Activated CD8-positive, alpha-beta T cell treated with anti-CD3 and anti-CD28 coated beads for 36 hours (primary cell): ENCODE results near the gene LAMC3. TPM values are rescaled to one million over a fixed set of nuclear protein-coding genes. Genes with fewer than 3 reads are reported as not detected.

ENCODE experiments used
- ATAC-seq: fragments of 200-7000 bp; cut with Tn5 transposase; one replicate; pipeline ENCODE4 v1.10.0; 2021; ENCODE audit warnings: mild to moderate bottlenecking, moderate library complexity
- CTCF ChIA-PET: fragments of 350-600 bp; sonication (Branson Sonifier 250); formaldehyde crosslinking; loops from one replicate; lab custom pipeline; 2021; ENCODE audit warnings: antibody characterized with exemption; lab: Charles Lee
- POLR2A ChIA-PET: fragments of 350-600 bp; sonication (Branson Sonifier 250); formaldehyde crosslinking; loops from one replicate; lab custom pipeline; 2021; ENCODE audit warnings: antibody characterized with exemption; lab: Charles Lee
- DNase-seq: peaks from one replicate; pipeline ENCODE4 v3.0.0-alpha.2; 2020
- H3K27ac Mint-ChIP-seq: one replicate; pipeline ENCODE4 v1.8.0; 2021; ENCODE audit warnings: mild to moderate bottlenecking, mixed read lengths
- H3K27me3 Mint-ChIP-seq: one replicate; pipeline ENCODE4 v1.8.0; 2021; ENCODE audit warnings: mixed read lengths
- H3K36me3 Mint-ChIP-seq: one replicate; pipeline ENCODE4 v1.8.0; 2021; ENCODE audit warnings: low read depth, mixed read lengths
- H3K4me1 Mint-ChIP-seq: one replicate; pipeline ENCODE4 v1.8.0; 2021; ENCODE audit warnings: low read depth, mixed read lengths
- H3K4me3 Mint-ChIP-seq: one replicate; pipeline ENCODE4 v1.8.0; 2021; ENCODE audit warnings: mild to moderate bottlenecking, moderate library complexity, mixed read lengths
- H3K9me3 Mint-ChIP-seq: one replicate; pipeline ENCODE4 v1.8.0; 2021; ENCODE audit warnings: mixed read lengths
- intact Hi-C: fragments of 100-400 bp; cut with micrococcal nuclease; formaldehyde crosslinking; loops from one replicate; pipeline ENCODE4 v1.10.0; 2022
- total RNA-seq, 2 experiments: library from RNA; stranded (reverse); gene quantifications; one replicate each; pipeline ENCODE4 v1.2.3, GENCODE V29; 2021
- TF ChIP-seq, protein P1 (sequence below): fragments of 200-600 bp; IDR thresholded peaks from one replicate; pipeline ENCODE4 v1.8.0; 2022; ENCODE audit warnings: antibody characterized with exemption, mild to moderate bottlenecking

The LAMC3 gene
- total RNA-seq, 2 experiments from 2014 or later, result 0.09 to 0.43 TPM

DNA sequence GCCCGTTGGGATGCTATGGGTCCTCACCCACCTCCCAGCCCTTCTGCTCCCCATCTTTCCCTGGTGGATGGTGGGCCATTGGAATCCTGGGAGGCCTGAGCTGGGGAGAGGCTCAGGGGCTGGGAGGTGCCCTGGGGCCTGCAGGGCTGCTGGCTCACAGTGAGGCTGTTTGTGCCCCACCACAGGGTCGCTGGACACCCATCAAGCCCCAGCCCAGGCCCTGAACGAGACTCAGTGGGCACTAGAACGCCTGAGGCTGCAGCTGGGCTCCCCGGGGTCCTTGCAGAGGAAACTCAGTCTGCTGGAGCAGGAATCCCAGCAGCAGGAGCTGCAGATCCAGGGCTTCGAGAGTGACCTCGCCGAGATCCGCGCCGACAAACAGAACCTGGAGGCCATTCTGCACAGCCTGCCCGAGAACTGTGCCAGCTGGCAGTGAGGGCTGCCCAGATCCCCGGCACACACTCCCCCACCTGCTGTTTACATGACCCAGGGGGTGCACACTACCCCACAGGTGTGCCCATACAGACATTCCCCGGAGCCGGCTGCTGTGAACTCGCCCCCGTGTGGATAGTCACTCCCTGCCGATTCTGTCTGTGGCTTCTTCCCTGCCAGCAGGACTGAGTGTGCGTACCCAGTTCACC lies 82.5 kb downstream of the LAMC3 start:
- Mint-ChIP-seq H3K27me3 (peaks cover 20% of the 10 kb centered on the region), H3K4me3 (no peak overlapping the region), H3K9me3 (no peaks in the 10 kb centered on the region), H3K27ac (no peak overlapping the region), H3K4me1 (peaks cover 3% of the 10 kb centered on the region), H3K36me3 (no peaks in the 10 kb centered on the region)
- ChIA-PET POLR2A (no interaction called here), CTCF (no interaction called here)
- DNase-seq (no peak), ATAC-seq (no peak)
- intact Hi-C loops, result no loop called here
- TF ChIP-seq, protein P1, sequence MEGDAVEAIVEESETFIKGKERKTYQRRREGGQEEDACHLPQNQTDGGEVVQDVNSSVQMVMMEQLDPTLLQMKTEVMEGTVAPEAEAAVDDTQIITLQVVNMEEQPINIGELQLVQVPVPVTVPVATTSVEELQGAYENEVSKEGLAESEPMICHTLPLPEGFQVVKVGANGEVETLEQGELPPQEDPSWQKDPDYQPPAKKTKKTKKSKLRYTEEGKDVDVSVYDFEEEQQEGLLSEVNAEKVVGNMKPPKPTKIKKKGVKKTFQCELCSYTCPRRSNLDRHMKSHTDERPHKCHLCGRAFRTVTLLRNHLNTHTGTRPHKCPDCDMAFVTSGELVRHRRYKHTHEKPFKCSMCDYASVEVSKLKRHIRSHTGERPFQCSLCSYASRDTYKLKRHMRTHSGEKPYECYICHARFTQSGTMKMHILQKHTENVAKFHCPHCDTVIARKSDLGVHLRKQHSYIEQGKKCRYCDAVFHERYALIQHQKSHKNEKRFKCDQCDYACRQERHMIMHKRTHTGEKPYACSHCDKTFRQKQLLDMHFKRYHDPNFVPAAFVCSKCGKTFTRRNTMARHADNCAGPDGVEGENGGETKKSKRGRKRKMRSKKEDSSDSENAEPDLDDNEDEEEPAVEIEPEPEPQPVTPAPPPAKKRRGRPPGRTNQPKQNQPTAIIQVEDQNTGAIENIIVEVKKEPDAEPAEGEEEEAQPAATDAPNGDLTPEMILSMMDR, result no peak

DNA sequence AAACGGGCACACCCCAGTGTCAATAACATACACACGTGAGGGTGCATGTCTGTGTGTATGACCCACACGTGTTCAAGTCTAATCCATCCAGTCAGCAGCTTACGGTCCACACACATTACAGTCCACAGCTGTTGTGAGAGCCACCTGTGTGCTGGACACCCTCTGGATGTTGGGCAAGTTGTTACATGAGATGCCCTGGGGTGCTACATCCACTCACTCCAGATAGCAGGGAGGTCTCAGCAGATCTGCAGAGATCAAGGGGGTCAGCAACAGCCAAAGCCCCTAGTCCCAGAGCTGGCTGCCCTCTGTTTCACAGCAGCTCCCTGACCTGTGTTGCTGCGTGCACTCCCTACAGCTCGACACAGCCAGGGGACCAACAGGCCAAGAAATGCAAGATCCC lies 83.1 kb downstream of the LAMC3 start:
- CTCF ChIA-PET, result no interaction called here
- no peaks in the 10 kb centered on the region for H3K36me3 Mint-ChIP-seq
- peaks cover 3% of the 10 kb centered on the region for H3K4me1 Mint-ChIP-seq
- no peak overlapping the region for H3K4me3 Mint-ChIP-seq
- peaks cover 22% of the 10 kb centered on the region for H3K27me3 Mint-ChIP-seq
- no peak overlapping the region for H3K27ac Mint-ChIP-seq
- TF ChIP-seq, protein P1, result no peak
- no peaks in the 10 kb centered on the region for H3K9me3 Mint-ChIP-seq
- intact Hi-C loops, result no loop called here
- ATAC-seq (no peak), DNase-seq (no peak)
- POLR2A ChIA-PET, result no interaction called here

DNA sequence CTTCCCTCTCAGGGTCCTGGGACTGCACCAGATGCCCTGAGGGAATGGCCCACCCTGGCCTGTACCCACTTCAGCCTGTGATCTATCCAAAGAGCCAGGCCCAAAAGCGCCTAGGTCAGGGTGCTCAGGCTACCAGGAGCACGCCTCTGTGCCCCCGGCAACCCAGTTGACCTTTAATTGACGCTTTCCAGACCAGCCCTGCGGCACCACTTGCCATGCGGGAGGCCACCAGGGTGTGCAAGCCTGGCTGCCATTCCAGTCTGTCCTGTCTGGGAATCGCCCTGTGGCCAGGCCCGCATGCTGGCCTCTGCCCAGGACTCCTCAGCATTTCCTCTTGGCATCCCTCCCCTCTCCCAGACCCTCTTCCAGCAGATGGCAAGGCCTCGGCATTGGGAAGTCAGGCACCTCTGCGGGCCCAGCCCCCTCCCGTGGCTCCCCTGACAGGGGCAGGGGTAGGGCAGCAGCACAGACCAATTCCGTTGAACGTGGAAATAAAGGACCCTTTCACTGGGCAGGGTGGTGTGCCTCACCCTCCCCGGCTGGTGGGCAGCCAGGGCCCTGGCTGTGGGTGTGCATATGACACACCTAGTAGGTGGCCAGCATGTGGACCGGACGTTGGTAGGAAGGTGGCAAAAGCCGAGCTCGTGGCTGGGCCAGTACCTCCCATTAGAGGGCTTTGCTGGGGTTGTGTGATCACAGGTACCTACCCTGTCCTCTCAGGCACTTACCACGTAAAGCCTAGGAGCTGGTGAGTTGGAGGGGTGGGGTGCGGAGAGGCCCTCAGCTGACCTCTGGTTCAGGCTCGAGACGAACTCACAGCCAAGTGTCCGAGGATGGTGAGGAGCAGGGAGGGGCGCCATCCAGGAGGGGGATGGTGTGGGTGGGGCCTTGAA lies 83.8 kb downstream of the LAMC3 start:
- Mint-ChIP-seq H3K9me3 (no peaks in the 10 kb centered on the region), H3K27me3 (peaks cover 27% of the 10 kb centered on the region), H3K4me1 (peaks cover 3% of the 10 kb centered on the region), H3K4me3 (no peak overlapping the region), H3K27ac (no peak overlapping the region), H3K36me3 (no peaks in the 10 kb centered on the region)
- TF ChIP-seq, protein P1, result no peak
- ATAC-seq (no peak), DNase-seq (no peak)
- intact Hi-C loops, result no loop called here
- ChIA-PET CTCF (no interaction called here), POLR2A (no interaction called here)

DNA sequence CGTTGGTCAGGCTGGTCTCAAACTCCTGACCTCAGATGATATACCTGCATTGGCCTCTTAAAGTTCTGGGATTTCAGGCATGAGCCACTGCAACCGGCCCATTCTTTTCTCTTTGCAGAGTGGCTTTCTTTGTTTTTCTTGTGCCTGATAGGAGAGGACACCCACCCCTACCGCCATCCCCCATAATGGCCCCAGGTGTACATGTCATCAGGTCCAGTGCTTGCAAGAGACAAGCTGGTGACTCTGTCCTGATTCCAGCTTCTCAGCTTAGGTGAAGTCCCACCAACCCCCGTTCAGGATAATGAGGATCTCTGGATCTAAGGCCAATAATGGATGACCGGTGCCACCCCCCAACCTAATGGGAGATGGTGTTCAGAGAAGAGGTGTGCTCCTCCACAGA lies 85.0 kb downstream of the LAMC3 start:
- DNase-seq (no peak), ATAC-seq (no peak)
- TF ChIP-seq, protein P1, result no peak
- Mint-ChIP-seq H3K4me3 (no peak overlapping the region), H3K27ac (no peak overlapping the region), H3K36me3 (no peaks in the 10 kb centered on the region), H3K4me1 (peaks cover 3% of the 10 kb centered on the region), H3K9me3 (no peaks in the 10 kb centered on the region), H3K27me3 (peaks cover 30% of the 10 kb centered on the region)
- intact Hi-C loops, result no loop called here
- ChIA-PET CTCF (interaction anchor here (1.0 kb wide), 1 partner anchor 123 kb away, joined by 3 read pairs; no protein-coding TSS in a partner anchor), POLR2A (no interaction called here)

DNA sequence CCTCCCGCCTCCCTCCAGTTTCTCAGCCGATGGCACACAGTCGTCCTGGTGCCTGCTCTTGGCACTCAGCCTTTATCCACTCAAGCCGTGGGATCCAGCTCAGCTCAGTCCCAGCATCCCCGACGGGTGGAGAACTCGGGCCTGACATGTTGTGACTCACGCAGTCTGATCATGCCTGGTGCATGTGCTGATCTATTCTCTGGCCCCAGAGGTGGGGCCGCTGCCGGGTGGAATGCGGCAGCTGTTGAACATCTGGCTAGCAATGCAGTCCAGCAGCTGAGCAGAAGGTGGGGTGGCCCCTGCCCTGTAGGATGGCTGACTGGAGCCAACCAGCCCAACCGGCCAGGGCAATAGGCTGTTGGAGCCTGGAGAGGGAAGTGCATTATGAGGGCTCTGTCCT lies 85.6 kb downstream of the LAMC3 start:
- H3K27me3 Mint-ChIP-seq, result peaks cover 30% of the 10 kb centered on the region
- no peak for DNase-seq
- H3K36me3 Mint-ChIP-seq, result no peaks in the 10 kb centered on the region
- peaks cover 3% of the 10 kb centered on the region for H3K4me1 Mint-ChIP-seq
- ATAC-seq, result no peak
- intact Hi-C loops, result no loop called here
- H3K4me3 Mint-ChIP-seq, result no peak overlapping the region
- CTCF ChIA-PET, result interaction anchor here (1.0 to 1.2 kb wide), 2 partner anchors 122 to 242 kb away, joined by 3 read pairs; no protein-coding TSS in a partner anchor
- H3K27ac Mint-ChIP-seq, result no peak overlapping the region
- POLR2A ChIA-PET, result no interaction called here
- no peaks in the 10 kb centered on the region for H3K9me3 Mint-ChIP-seq
- TF ChIP-seq, protein P1, result no peak
